K562 (cell line): ENCODE measurements around the gene CDC42EP1. TPM values are rescaled to one million over a fixed set of nuclear protein-coding genes. Genes with fewer than 3 reads are reported as not detected.

Experiments used
- KAT2B ChIP-seq: IDR thresholded peaks from one replicate; pipeline ENCODE4 v1.6.1; 2012; ENCODE audit warnings: low read depth, mild to moderate bottlenecking, control low read depth, inconsistent platforms, low read length, moderate library complexity
- KAT8 ChIP-seq: fragments of 450-650 bp; IDR thresholded peaks from 2 replicates; pipeline ENCODE4 v1.6.1; 2016; ENCODE audit warnings: low read depth, mild to moderate bottlenecking
- TAF9B ChIP-seq: fragments of 450-650 bp; IDR thresholded peaks from 2 replicates; pipeline ENCODE4 v1.6.1; 2018; ENCODE audit warnings: mild to moderate bottlenecking; ENCODE audit not compliant: partially characterized antibody
- XRCC5 ChIP-seq: fragments of 200-400 bp; formaldehyde crosslinking; IDR thresholded peaks from 2 replicates; pipeline ENCODE4 v1.6.1; 2017; ENCODE audit warnings: low read depth, mild to moderate bottlenecking, low read length
- ZBTB17 ChIP-seq: fragments of 450-650 bp; formaldehyde crosslinking; IDR thresholded peaks from 2 replicates; pipeline ENCODE4 v1.4.0; 2020; ENCODE audit warnings: mild to moderate bottlenecking
- ZNF23 ChIP-seq: fragments of 250-450 bp; sonication (Bioruptor Pico); IDR thresholded peaks from 2 replicates; pipeline ENCODE4 v1.4.0; 2020; ENCODE audit warnings: mild to moderate bottlenecking
- polyA plus RNA-seq, 8 experiments: library from polyadenylated mRNA; depleted of rRNA in 4 of 8; stranded (reverse) in 5 of 8; unstranded in 3 of 8; fragments of >200 nt; fragmentation: Nextera tagmentation in 2 of 8; fragmentation: Illumina TruSeq in 1 of 8; extraction: Ambion mirVana in 2 of 8; extraction: Trizol in 1 of 8; gene quantifications; 2 replicates each; pipeline versions ENCODE4 v1.2.1 to v1.2.3, GENCODE V29; 2011 to 2014; ENCODE audit warnings: inconsistent platforms in 1 of 8, missing spikeins in 1 of 8
- total RNA-seq, 7 experiments: library from RNA; depleted of rRNA in 6 of 7; stranded (reverse); fragments of >200 nt in 6 of 7; fragmentation: Illumina TruSeq in 2 of 7; extraction: Trizol in 2 of 7; gene quantifications; 2 replicates each; pipeline versions ENCODE4 v1.2.1 to v1.2.3, GENCODE V29; 2011 to 2021; ENCODE audit warnings: low replicate concordance in 1 of 7
- TF ChIP-seq, protein P1 (sequence below), 3 experiments: fragments of 200-800 bp in 1 of 3; fragments of 250-450 bp in 1 of 3; fragments of 450-650 bp in 1 of 3; sonication (Bioruptor Pico) in 1 of 3; sonication (Bioruptor generic) in 1 of 3; formaldehyde crosslinking in 1 of 3; IDR thresholded peaks; 2 replicates each; pipeline versions ENCODE4 v1.6.1 to v1.8.0; 2016 to 2022; ENCODE audit warnings: mild to moderate bottlenecking in 2 of 3, missing genetic modification characterization in 2 of 3, missing compliant biosample characterization in 1 of 3, moderate library complexity in 1 of 3
- TF ChIP-seq, protein P2 (sequence below), 2 experiments: fragments of 450-650 bp; IDR thresholded peaks; 2 replicates each; pipeline ENCODE4 v1.6.1; 2018; ENCODE audit warnings: mild to moderate bottlenecking in 2 of 2, low read depth in 1 of 2; ENCODE audit not compliant: partially characterized antibody in 2 of 2
- TF ChIP-seq, protein P3 (sequence below): fragments of 250-450 bp; sonication (Bioruptor Pico); IDR thresholded peaks from 2 replicates; pipeline ENCODE4 v1.5.0; 2021; ENCODE audit warnings: mild to moderate bottlenecking, moderate library complexity
- TF ChIP-seq, protein P4 (sequence below): fragments of 250-450 bp; sonication (Bioruptor Pico); IDR thresholded peaks from 2 replicates; pipeline ENCODE4 v1.4.0; 2020; ENCODE audit warnings: mild to moderate bottlenecking
- TF ChIP-seq, protein P5 (sequence below): fragments of 450-650 bp; formaldehyde crosslinking; IDR thresholded peaks from 2 replicates; pipeline ENCODE4 v1.4.0; 2020; ENCODE audit warnings: mild to moderate bottlenecking

The CDC42EP1 gene
- total and polyA plus RNA-seq, 9 of the 15 experiments (the other 6 are each of a cell fraction or from before 2014, with no cell fraction given): 0.67 to 70.2 (median 7.3) TPM

DNA sequence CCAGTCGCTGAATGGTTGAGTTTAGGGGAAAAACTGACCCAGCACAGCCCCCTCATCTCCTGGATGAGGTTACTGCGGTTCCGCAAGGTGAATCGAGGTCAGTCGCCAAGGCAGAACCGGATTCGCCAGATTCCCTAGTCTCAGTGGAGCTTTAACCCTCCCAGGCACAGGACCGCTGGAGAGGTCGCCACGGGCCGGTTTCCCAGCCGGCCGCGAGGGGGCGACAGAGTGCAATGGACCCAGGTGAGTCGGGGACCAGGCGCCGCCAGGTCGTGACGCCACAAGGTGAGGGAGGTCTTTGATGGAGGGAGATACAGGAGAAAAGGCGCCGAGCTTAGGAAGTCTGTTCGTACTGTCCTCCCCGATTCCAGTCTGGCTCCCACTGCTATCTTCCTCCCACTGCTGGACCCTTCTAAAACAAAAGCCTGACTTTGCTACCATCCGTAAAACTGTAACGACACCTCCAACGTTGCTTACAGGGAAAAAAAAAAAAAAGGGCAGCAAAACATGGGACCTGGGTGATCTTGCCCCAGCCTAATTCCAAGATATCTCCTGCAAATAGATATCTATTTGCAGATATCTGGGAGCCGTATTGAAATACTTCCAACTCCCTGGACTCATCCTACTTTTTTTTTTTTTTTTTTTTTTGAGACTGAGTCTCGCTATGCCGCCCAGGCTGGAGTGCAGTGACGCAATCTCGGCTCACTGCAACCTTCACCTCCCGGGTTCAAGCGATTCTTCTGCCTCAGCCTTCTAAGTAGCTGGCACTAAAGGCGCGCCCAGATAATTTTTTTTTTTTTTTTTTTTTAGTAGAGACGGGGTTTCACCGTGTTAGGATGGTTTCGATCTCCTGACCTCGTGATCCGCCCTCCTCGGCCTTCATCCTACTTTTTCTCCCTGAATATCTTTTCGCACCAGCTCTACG lies 47.0 kb downstream of the CDC42EP1 start (continued):
- TF ChIP-seq, protein P1, sequence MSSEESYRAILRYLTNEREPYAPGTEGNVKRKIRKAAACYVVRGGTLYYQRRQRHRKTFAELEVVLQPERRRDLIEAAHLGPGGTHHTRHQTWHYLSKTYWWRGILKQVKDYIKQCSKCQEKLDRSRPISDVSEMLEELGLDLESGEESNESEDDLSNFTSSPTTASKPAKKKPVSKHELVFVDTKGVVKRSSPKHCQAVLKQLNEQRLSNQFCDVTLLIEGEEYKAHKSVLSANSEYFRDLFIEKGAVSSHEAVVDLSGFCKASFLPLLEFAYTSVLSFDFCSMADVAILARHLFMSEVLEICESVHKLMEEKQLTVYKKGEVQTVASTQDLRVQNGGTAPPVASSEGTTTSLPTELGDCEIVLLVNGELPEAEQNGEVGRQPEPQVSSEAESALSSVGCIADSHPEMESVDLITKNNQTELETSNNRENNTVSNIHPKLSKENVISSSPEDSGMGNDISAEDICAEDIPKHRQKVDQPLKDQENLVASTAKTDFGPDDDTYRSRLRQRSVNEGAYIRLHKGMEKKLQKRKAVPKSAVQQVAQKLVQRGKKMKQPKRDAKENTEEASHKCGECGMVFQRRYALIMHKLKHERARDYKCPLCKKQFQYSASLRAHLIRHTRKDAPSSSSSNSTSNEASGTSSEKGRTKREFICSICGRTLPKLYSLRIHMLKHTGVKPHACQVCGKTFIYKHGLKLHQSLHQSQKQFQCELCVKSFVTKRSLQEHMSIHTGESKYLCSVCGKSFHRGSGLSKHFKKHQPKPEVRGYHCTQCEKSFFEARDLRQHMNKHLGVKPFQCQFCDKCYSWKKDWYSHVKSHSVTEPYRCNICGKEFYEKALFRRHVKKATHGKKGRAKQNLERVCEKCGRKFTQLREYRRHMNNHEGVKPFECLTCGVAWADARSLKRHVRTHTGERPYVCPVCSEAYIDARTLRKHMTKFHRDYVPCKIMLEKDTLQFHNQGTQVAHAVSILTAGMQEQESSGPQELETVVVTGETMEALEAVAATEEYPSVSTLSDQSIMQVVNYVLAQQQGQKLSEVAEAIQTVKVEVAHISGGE (CRISPR knock-in tag; IDR thresholded peaks at IDR 0.05): no peak
- TF ChIP-seq, protein P2, sequence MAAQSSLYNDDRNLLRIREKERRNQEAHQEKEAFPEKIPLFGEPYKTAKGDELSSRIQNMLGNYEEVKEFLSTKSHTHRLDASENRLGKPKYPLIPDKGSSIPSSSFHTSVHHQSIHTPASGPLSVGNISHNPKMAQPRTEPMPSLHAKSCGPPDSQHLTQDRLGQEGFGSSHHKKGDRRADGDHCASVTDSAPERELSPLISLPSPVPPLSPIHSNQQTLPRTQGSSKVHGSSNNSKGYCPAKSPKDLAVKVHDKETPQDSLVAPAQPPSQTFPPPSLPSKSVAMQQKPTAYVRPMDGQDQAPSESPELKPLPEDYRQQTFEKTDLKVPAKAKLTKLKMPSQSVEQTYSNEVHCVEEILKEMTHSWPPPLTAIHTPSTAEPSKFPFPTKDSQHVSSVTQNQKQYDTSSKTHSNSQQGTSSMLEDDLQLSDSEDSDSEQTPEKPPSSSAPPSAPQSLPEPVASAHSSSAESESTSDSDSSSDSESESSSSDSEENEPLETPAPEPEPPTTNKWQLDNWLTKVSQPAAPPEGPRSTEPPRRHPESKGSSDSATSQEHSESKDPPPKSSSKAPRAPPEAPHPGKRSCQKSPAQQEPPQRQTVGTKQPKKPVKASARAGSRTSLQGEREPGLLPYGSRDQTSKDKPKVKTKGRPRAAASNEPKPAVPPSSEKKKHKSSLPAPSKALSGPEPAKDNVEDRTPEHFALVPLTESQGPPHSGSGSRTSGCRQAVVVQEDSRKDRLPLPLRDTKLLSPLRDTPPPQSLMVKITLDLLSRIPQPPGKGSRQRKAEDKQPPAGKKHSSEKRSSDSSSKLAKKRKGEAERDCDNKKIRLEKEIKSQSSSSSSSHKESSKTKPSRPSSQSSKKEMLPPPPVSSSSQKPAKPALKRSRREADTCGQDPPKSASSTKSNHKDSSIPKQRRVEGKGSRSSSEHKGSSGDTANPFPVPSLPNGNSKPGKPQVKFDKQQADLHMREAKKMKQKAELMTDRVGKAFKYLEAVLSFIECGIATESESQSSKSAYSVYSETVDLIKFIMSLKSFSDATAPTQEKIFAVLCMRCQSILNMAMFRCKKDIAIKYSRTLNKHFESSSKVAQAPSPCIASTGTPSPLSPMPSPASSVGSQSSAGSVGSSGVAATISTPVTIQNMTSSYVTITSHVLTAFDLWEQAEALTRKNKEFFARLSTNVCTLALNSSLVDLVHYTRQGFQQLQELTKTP (IDR thresholded peaks at IDR 0.05; ENCODE audit: low read depth in 1 of 2, partially characterized antibody in 2 of 2): no peak
- TF ChIP-seq ZBTB17 (CRISPR knock-in tag): no peak
- TF ChIP-seq XRCC5: 0 out of 2 replicates have a peak, but pooled peaks have one; percentile 43
- no peak for TF ChIP-seq ZNF23 (CRISPR knock-in tag)
- no peak for TF ChIP-seq KAT2B
- TF ChIP-seq, protein P3, sequence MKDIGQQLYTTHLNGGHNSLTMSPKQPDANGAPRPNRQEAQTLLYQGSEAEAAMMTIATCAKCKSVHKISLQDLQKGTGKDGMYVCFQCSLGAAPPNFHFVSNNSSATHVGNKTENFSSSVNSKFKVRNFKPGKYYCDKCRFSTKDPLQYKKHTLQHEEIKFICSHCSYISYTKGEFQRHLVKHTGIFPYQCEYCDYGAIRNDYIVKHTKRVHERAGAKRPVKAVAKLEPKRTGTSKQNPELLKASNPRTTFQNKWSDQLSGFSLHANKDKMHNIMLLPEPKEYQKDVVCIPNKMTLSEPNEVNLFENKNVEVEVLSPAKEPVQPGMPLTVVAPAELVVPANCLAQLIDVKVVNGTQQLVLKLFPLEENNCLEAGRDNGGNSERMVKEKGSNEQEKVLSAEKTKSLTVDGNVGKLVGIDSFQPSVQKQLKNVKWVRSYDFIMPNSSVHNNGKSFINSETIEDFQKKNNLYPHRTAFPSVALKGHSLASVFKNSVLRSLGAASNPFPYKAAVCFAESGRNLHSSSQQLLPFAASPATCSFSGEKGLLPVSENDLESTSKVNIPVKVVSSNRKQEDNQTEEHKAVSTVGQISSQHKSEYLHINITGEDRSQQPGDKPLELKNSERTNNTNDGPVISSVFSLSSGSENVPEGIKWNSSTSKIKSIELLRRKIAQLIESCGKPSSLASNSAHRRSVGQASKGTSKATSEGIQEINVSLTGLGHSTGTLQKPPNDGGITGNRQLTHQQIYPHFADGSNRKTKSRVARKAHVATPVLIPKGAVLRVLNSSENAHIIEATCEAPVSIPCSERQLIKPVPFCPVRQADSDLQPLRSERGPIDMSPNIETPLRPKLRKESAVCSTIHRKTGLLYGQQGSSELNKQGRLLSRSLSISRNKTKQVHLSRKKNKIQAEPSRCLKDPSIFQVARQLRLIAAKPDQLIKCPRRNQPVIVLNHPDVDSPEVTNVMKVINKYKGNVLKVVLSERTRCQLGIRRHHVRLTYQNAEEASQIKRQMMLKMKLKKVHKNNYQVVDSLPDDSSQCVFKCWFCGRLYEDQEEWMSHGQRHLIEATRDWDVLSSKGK (CRISPR knock-in tag): no peak
- TF ChIP-seq, protein P4, sequence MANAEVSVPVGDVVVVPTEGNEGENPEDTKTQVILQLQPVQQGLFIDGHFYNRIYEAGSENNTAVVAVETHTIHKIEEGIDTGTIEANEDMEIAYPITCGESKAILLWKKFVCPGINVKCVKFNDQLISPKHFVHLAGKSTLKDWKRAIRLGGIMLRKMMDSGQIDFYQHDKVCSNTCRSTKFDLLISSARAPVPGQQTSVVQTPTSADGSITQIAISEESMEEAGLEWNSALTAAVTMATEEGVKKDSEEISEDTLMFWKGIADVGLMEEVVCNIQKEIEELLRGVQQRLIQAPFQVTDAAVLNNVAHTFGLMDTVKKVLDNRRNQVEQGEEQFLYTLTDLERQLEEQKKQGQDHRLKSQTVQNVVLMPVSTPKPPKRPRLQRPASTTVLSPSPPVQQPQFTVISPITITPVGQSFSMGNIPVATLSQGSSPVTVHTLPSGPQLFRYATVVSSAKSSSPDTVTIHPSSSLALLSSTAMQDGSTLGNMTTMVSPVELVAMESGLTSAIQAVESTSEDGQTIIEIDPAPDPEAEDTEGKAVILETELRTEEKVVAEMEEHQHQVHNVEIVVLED (CRISPR knock-in tag): no peak
- TF ChIP-seq KAT8: no peak
- no peak for TF ChIP-seq TAF9B
- TF ChIP-seq, protein P5, sequence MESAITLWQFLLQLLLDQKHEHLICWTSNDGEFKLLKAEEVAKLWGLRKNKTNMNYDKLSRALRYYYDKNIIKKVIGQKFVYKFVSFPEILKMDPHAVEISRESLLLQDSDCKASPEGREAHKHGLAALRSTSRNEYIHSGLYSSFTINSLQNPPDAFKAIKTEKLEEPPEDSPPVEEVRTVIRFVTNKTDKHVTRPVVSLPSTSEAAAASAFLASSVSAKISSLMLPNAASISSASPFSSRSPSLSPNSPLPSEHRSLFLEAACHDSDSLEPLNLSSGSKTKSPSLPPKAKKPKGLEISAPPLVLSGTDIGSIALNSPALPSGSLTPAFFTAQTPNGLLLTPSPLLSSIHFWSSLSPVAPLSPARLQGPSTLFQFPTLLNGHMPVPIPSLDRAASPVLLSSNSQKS: no peak
